ENCODE measurements around the gene ABCC1. TPM values are rescaled to one million over a fixed set of nuclear protein-coding genes. Genes with fewer than 3 reads are reported as not detected.
"Not testable (repeated sequence)": the region's sequence is repeated elsewhere in the genome, so short reads cannot be mapped to it uniquely, and the experiment has no call there.

The ABCC1 gene
- total RNA-seq, 1 experiment from 2014 or later = 11.5 TPM

DNA sequence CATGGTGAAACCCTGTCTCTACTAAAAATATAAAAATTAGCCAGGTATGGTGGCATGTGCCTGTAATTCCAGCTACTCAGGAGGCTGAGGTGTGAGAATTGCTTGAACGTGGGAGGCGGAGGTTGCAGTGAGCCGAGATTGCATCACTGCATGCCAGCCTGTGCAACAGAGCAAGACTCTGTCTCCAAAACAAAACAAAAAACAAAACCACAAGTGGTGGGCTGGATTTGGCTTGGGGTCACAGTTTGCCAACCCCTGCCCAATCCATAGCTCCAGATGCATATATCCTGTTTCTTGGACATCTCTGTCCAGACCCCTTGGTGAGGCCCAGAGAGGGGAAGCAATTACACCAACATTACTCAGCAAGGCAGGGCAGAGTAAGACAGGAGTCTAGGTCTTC lies 232.3 kb downstream of the ABCC1 start:
- not testable (repeated sequence) for DNase-seq (ENCODE audit: low read depth)

GRCh38 chr16:16182918-16183317 lies 233.5 kb downstream of the ABCC1 start:
- no peak for DNase-seq (ENCODE audit: low read depth)

GRCh38 chr16:16183562-16183961 lies 234.1 kb downstream of the ABCC1 start:
- DNase-seq (ENCODE audit: low read depth) = no peak

DNA sequence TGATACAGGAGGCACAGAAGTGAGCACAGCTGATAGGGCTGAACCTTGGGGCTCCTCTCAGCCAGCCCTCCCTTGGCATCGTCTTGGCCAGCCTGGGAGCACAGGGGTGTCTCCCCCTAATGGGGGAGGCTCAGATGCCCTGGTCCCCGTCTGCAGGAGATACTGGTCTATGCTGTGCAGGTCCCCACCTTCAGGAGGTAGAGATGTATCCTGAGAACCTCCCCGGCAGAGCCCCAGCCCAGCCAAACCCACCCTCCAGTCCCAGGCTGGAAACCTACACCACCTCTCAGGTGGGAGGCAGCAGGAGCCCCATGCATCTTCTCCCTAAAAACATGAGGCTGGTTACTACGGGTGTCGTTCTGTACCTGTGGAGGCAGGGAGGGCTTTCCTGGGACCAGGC lies 235.2 kb downstream of the ABCC1 start:
- DNase-seq (ENCODE audit: low read depth) = no peak

GRCh38 chr16:16185095-16185494 lies 235.7 kb downstream of the ABCC1 start:
- no peak for DNase-seq (ENCODE audit: low read depth)

GRCh38 chr16:16186820-16187219 lies 237.4 kb downstream of the ABCC1 start:
- DNase-seq (ENCODE audit: low read depth) = no peak

DNA sequence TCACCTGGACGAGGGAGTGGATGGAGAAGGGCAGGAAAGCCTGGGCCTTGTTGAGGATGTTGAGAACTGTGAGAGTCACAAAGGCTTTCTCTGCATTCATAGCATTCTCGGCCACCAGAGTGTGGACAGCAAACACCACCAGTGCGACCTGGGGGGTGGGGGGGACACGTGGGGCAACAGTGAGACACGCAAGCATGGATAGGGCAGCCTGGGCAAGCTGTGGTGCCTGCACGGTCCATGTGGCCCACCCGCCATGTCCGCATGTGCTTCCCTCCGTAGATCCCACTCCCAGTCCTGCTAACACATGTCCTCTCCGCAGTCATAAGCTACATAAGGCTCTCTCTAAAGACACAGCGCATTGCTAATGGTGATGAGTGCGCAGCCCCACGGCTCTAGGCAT lies 239.4 kb downstream of the ABCC1 start:
- DNase-seq (ENCODE audit: low read depth) = no peak

DNA sequence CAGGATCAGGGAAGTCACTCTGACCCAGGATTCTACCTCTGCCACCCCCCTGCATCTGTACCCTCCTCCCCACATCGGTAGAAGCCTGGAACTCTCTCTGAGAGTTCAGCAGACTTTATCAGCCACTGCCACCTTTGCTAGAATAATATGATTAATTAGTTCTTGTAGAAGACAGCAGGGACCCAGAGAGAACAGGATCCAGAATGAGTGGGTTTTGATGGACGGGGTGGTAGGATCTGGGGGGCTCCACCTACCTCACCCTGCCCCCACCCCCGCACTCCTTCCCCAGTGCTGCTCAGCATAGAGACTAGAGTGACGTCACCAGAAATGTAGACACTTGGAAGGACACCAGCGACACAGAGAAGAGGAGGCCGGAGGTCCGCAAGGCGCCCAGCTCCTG lies 240.4 kb downstream of the ABCC1 start:
- DNase-seq (ENCODE audit: low read depth) = no peak

- no peak for DNase-seq (ENCODE audit: low read depth)
Observed at GRCh38 chr16:16190546-16190945, 241.1 kb downstream of the ABCC1 start.

GRCh38 chr16:16190966-16191365 lies 241.6 kb downstream of the ABCC1 start:
- not testable (repeated sequence) for DNase-seq (ENCODE audit: low read depth)

DNA sequence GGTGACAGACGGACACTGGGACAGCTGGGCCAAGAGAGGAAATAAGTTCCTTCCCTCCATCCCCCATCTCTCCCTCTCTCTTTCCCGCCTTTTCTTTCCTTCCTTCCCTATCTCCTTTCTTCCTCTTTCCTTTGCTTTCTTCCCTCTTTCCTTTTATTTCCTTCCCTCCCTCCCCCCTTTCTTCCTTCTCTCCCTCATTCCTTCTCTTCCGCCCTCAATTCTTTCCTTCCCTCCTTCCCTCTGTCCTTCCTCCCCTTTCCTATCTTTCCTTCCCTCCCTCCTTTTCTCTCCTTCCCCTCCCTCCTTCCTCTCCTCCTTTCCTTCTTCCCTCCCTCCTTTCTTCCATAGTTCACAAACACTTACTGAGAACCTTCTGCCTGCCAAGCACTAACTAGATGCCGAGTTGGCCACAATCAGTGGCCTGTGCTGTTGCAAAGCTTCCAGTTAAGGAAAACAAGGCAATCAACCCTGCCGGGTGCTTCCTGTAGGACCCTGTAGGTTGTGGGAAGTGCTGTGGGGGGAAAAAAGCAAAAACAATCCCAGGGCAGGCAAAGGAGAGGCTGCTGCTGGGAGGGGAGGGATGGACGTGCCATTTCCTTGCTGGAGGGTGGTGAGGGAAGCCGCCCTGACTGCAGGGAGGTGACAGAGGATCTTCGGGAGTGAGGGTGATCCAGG lies 242.2 kb downstream of the ABCC1 start:
- DNase-seq (ENCODE audit: low read depth) = no peak

Other genes with a start within 250 kb of the ABCC1 start
- under 0.01 TPM in 1 of 2 replicates, not detected in the other for gene MYH11, start 92.6 kb upstream of the ABCC1 start, total RNA-seq (2014; rRNA removed)
- 69.6 and 94.3 TPM in 2 replicates for gene CEP20, start 61.0 kb upstream of the ABCC1 start, total RNA-seq (2014; rRNA removed)

All from LHCN-M2 (cell line).